GM21723 (cell line): ENCODE data around the gene LRRC14B.
"Not testable (repeated sequence)": the region's sequence is repeated elsewhere in the genome, so short reads cannot be mapped to it uniquely, and the experiment has no call there.

Experiments used
- ATAC-seq: cut with Tn5 transposase; IDR thresholded peaks from one replicate; pipeline ENCODE4 v1.9.1; 2021; ENCODE audit warnings: mild to moderate bottlenecking, moderate library complexity; ENCODE audit not compliant: unreplicated experiment

Gene LRRC14B

DNA sequence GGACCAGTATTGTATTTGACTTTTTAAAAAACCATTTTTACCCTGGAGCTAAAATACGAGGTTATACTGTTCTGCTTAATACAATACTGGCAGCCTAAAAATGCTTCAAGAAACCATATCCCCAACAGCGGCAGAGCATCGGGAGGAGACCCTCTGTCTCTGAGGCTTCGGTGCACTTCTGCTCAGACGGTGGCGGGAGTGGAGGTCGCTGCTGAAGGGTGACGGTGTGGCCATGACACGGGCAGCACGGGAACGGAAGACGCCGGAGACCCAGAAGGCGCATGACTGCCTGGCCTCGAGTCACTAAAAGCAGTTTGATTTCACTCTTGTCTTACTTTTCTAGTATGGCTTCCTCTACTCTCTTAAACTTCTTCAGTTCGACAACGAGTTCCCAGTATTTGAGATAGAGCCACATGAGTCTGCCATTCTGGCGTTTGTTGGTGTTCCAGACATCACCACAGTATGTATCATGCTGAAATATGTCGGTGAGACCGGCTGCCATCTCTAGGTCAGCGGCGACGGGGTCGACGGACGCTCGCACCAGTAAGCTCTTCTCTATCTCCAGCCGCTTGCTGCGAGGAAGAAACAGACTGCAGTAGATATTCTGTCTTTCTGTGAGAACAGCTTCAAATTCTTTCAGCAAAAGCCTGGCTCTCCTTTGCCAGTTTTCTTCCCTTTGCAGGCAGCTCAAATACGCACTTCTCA is 13.8 kb downstream of the LRRC14B start:
- ATAC-seq = no peak

DNA sequence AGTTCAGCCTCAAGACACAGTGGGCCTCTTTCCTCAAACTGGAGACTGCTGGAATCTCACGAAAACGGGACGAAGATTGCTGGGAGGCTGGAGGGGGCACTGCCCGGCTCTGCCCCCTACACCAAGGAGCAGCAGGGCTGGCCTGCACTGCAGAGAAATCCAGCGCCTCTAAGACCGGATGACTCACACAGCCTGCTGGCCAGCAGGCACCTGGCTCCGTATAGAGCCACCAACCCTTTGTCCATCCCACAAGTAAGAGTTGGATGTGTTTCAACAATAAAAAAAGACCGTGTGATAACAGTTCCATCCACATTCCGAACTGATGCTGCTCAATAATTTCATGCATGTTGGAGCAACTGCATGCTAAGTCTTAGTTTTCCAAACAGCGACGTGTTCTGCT is 15.1 kb downstream of the LRRC14B start:
- ATAC-seq = no peak

DNA sequence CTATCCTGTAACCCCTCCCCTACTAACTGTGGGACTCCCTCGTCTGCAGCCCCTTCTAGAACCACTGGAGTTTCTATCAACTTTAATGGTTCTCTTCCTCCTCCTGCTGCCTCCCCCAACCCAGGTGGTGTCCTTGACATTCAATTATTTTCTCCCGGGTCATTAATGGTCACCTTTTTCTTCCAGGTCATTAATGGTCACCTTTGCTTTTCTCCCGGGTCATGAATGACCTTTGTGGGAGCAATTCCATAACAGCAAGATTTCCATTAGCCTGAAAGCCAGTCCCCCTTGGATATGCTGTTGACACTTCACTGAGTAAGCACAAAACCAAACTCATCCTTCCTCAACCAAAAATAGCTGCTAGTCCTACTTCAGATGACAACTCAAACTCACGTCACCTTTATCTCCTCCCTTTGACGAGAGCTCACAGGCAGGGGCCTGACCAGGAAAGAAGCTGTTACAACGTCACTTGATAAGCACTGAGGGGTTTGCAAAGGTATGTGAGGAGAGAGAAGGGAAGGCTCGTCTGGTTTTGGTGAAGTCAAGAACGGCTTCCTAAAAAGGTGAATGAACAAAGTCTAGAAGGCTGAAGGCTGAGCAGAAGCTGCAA is 15.7 kb downstream of the LRRC14B start:
- no peak for ATAC-seq

DNA sequence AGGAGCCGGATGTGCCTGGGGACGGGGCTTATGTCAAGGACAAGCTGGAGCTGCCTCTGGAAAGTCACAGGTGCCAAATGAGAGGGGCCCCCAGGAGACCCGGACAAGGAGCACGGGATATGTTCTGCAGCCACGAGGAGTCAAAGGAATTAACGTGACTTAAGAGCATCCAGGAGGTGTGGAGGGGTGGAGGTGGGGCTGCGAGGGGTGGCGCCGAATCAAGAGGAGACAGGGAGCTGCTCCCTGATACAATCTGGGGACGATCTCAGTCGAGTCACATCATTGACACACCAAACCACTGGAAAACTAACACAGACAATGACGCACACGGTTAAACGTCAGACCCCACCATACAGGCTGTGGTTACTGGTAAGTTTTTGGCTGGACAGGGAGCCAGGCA is 16.3 kb downstream of the LRRC14B start:
- no peak for ATAC-seq

DNA sequence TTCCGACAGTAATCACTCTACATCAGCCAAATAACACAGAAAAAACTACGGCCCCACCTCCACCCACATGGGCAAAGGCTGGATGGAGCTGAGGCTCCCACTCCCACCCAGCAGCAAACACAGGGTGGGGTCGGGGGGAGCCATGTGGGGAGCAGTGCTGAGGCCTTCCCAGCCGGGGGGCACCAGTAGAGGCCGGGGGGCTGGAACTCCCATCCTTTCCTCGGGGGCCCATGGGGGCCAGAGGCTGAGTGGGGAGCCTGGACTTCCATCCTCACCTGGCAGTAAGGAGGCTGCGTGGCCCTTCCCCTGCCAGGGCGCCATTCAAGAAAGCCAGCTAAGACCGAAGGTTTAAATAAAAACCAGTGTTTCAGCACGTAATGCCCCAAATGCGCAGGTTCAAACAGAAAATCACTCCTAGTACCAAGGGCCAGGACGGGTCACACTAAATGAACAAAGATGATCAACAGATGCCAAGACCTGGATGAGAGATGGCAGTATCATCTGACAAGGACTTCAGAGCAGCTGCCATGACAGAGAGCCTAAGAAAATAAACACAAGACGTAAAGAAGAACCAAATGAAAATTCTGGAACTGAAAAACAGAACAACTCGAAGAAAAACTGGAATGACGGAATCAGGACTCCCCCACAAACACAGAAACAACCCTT is 17.3 kb downstream of the LRRC14B start:
- no peak for ATAC-seq

DNA sequence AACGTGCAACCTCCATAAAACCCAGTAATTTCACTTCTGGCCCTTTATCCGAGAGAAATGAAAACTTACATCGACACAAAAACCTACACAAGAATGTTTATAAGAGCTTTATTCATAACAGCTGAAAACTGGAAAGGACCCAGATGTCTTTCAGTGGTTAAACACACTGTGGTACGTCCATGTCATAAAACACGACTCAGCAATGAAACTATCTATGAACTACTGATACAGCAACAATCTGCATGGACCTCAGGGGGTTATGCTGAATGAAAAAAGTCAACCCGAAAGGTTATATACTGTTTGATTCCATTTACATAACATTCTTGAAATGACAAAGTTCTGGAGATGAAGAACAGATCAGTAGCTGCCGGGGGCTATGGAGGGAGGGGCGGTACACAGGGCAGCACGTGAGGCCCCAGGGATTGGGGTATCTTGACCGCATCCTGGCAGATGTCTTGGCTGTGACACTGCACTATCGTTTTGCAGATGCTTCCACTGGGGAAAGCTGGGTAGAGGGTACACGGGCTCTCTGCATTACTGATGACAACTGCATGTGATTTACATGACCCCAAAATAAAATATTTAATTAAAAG is 22.6 kb downstream of the LRRC14B start:
- ATAC-seq = no peak

DNA sequence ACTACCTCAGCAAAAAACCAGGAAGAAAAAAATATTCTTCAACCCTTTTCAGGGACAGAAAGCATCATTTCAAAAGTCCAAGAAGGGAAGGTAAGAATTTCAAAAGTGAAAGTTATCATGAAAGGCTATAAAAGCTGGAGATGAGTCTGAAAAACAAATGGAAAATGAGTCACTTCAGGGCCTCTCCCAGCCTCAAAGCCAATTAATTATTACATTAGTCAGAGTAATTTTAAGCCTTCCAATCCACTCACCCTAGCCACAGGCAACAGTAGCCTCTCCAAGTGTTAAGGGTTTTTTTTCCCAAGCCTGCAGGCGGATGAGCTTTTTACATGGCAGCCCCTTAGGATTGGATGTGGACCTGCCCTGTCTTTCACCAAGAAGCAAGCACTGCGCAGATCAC is 24.0 kb downstream of the LRRC14B start:
- ATAC-seq = not testable (repeated sequence)

DNA sequence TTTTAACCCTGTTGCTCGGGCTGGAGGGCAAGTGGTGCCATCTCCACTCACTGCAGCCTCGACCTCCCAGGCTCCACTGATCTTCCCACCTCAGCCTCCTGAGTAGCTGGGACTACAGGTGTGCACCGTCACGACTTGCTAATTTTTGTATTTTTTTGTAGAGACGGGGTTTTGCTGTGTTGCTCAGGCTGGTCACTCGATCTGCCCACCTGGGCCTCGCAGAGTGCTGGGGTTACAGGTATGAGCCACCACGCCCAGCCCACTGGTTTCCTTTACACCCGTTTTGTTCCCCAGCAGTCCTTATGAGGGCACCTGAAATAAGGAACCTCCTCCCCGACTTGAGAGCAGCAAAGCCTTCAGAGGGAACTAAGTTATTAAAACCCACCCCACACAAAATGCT is 24.8 kb downstream of the LRRC14B start:
- not testable (repeated sequence) for ATAC-seq

DNA sequence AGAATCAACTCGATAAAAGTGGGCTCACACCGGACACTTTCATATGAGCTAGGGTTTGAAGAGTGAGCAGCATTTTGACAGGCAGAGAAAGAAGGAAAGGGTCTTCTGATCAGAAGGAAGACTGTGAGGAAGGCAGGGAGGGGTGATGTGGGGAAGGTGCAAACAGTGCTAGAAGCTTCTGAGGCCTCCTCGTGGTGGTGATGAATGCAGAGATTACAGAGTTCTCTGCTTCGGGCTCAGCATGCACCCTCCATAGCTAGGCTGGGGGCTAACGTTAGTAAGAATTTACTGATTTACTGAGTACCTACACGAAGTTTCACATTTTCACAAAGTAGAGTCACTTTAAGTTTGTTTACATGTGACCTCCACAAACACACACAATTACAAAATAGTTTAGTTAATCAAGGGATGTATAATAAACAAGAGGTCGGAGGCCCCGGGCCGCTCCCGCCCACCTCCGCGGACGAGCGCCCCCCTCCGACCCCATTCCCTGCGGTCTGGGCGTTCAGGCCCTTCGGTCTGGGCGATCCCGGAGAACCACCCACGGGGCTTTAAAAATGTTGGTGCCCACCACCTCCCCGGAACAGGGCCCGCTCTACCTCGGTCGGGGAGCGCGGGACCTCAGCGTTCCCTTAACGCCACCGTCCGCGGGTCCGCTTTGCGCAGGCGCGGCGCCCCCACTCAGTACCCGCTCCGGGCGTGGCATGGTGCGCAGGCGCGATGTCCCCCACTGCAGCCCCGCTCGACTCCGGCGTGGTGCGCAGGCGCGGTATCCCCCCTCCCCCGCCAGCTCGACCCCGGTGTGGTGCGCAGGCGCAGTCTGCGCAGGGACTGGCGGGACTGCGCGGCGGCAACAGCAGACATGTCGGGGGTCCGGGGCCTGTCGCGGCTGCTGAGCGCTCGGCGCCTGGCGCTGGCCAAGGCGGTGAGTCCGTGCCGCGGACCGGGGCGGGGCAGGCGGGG is 26.5 kb downstream of the LRRC14B start, which contains the start of the genes CCDC127 and SDHA:
Gene CCDC127, minus strand, starts transcription at position 660 of the 963 bp plus-strand sequence. CDS start 1,304 bp downstream, outside the sequence.
Gene SDHA, plus strand, starts transcription at position 827 of the 963 bp plus-strand sequence. Its CDS starts 36 bp downstream, at position 863.
- peak; percentile 74 for ATAC-seq

DNA sequence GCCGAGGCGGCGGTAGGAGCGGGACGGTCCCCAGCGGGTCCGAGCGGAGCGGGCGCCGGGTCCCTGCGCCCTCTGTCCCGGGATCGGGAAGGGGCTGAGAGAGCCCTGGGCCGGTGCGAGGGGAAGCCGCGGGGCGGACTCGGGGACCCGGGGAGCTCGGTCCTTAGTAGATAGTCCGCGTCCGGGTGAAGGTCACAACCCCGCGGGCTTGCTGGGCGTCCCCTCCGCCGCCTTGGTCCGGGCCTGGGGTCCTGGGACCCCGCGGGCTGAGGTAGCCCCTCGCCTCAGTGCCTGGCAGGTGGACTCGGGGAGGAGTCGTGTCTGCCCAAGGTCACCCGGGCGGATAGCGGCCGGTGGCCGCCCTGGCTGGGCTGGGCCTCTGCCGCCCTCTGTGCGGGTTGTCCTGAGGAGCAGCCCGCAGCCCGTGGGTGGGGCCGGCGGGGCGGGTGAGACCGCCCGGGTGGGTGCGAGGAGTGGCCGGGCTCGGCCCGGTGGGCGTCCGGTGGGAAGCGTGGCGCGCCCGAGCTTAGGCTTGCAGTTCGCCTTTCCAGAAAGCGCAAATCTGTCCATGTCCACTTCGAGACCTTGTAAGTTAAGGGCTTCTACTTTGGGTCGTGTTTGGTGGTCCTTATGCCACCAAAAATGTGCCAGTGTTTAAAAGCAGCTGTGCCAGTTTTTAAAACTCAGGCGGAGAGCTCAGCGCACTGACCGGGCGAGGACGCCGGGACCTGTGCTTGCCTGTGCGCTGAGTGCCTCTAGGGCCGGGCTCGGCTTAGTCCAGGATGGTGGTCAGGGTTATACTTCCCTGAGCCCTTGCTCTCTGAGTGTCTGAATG is 27.4 kb downstream of the LRRC14B start:
- peak; percentile 45 for ATAC-seq

DNA sequence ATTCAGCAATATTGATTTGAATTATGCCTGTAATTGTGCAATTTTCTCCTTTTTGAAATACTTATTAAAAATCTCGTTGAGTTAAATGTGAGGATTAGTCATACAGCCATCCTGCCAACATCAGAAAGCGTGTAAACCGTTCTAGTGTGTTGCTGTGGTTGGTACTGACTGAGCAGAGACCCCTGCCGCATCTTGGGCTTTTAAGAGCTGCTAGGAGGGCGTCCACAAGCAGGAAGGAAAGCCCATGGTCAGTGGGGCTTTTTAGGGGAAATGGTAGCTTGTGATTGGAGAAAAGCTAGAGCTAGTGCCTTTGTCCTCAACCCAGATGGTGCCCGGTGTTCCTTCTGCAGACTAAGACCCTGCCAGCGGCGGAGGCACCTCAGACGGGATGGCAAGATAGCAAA is 28.2 kb downstream of the LRRC14B start:
- peak; percentile 24 for ATAC-seq

DNA sequence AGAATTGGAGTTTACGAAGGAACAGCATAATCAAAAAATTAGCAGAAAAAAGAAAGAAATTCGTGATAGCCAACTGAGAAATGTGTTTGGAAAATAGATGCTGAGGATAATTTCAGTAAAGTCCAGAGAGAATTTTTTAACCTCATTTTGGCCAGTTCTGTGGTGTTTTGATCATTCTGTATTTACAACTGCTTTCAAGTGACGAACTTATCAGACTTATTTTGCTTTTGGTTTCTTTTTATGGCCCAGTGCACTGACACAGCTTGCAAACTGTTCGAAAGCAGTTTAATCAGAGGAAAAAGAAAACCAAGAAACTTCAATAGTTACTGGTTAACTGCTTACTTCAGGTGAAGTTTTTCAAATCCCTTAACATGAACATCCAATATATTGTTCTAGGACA is 28.7 kb downstream of the LRRC14B start:
- ATAC-seq = peak; percentile 32

DNA sequence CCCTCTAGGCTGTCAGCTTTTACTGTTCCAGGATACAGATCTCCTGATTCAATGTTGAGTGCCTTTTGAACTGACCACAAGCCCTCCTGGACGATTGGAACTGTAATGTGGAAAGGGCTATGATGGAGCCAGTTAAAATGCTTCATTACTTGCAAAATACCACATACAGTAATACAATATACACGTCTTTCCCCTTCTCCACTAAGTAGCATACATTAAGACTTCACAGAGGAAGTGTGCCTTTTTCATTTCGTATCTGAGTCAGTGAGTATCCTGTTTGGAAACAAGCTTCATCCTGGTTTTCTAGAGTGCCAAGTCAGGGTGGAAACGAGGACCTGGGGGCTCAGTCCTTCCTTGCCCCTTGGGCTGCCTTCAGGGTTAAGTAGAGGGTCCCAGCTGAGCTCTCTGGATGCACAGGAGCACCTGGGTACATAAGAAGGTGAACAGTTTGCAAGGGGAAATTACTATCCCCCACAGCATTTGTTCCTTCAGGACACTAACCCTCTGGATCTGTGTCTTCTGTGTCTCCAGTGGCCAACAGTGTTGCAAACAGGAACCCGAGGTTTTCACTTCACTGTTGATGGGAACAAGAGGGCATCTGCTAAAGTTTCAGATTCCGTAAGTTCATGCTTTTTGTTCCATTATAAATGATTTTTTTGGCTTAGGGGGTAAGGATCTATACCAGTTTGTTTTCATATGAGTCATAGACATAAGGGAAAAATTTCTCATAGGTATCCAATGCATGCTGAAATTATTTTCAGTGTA is 31.8 kb downstream of the LRRC14B start:
- ATAC-seq = not testable (repeated sequence)

DNA sequence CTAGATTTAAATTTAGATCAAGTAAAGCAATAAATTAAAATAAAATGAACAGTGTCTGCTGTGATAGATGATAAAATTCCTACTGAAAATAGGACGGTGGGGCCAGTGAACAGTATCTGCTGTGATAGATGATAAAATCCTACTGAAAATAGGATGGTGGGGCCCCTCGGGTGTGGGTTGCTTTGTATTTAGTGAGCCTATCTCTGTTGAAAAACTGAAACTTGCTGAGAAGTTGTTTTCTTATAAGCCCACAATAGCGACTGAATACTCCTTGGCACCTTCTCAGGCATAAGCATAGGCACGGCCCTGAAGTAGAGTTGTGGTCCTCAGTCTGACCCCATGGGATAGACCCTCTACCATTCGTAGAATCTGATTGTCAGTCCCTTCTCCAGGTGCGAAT is 32.5 kb downstream of the LRRC14B start:
- no peak for ATAC-seq

DNA sequence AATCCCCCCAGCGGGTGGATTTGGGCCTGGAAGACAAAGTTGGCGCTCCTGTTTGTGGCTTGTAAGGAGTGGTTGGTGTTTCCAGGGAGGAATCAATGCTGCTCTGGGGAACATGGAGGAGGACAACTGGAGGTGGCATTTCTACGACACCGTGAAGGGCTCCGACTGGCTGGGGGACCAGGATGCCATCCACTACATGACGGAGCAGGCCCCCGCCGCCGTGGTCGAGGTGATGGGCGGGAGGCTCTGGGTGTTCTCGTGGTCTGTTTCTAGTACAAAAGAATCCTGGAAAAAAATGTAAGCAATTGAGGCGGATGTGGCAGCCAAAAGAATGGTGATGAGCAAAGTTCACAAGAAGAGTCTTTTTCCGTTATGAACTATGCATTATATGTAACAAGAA is 34.0 kb downstream of the LRRC14B start:
- no peak for ATAC-seq

DNA sequence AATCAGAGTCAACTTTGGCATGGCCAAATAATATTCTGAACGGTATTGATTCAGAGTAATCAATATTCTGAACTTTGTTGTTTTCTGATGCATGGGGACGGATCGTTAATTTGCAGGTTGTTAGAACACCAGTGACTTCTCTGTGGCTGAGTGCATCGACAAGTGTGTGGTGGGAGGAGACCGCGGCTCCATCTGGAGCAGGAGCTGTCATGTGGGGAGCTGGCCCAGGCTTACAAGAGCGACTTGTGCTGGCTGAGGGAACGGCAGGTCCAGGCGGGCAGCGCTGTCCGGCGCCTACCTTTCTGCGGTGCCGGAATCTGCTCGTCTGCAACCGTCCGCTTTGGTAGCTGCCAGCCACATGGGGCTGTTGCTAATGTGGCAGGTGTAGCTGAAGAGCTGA is 36.1 kb downstream of the LRRC14B start:
- not testable (repeated sequence) for ATAC-seq

DNA sequence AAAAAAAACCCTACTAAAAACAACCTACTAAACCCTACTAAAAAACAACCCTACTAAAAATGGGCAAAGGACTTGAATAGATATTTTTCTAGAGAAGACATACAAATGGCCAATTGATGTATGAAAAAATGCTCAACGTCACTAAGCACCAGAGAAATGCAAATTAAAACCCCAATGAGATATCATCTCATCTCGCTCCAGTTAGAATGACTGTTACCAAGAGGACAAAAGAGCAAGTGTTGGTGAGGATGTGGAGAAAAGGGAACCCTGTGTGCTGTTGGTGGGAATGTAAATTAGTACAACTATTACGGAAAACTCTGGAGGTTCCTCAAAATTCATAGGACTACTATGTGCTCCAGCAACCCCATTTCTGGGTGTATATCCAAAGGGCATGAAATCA is 37.6 kb downstream of the LRRC14B start:
- ATAC-seq = no peak

DNA sequence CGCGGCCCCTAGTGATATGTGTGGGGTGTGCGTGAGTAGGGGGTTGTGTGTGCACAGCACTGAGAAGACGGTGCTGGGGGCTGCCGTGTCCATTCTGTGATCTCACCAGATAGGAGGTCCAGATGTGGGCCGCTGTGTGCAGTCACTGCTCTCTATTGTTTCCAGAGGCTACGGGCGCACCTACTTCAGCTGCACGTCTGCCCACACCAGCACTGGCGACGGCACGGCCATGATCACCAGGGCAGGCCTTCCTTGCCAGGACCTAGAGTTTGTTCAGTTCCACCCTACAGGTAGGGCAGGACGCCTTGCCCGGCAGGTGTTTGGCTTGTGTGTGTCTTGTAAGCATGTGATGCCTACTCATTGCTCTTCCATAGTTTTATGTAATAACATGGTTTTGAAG is 39.4 kb downstream of the LRRC14B start:
- ATAC-seq = no peak

DNA sequence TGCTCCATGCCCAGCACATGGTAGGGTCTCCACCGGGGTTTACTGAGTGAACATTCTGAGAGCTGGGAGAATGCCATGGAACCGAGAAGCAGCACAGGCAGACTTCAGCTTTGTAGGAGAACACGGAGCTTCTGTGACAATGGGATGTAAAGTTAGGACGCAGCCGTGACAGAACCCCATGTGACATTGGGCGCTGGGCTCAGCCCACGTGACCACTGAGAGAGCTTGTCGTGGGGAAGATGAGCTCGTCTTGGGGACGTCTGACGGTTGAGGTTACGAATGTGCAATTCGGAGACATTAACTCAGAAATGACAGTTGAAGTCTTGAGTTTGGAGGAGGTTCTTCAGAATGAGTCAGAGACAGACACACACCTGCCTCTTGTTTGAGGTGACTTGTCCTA is 40.4 kb downstream of the LRRC14B start:
- no peak for ATAC-seq
